WTC11 (cell line): ENCODE measurements around the gene MRPS14.

ENCODE experiments used
- IRF1 ChIP-seq: sonication (generic); formaldehyde crosslinking; IDR thresholded peaks from 2 replicates; pipeline ENCODE4 v1.8.0; 2023; ENCODE audit warnings: missing genetic modification reagents
- NFATC4 ChIP-seq: fragments of 250-450 bp; sonication (Bioruptor Pico); IDR thresholded peaks from 2 replicates; pipeline ENCODE4 v1.9.0; 2021; ENCODE audit warnings: mild to moderate bottlenecking
- NFYB ChIP-seq: sonication (generic); formaldehyde crosslinking; conservative IDR thresholded peaks from 2 replicates; pipeline ENCODE4 v1.8.0; 2022; ENCODE audit warnings: low read depth, missing genetic modification reagents
- PRDM15 ChIP-seq: sonication (generic); formaldehyde crosslinking; IDR thresholded peaks from 2 replicates; pipeline ENCODE4 v1.8.0; 2022; ENCODE audit warnings: missing genetic modification reagents
- PRRX2 ChIP-seq: fragments of 250-450 bp; sonication (Bioruptor Pico); IDR thresholded peaks from 2 replicates; pipeline ENCODE4 v1.8.0; 2021; ENCODE audit warnings: mild to moderate bottlenecking
- SP1 ChIP-seq: sonication (generic); formaldehyde crosslinking; conservative IDR thresholded peaks from 2 replicates; pipeline ENCODE4 v1.8.1; 2022; ENCODE audit warnings: missing genetic modification reagents
- TF ChIP-seq, protein P1 (sequence below): sonication (generic); formaldehyde crosslinking; IDR thresholded peaks from 2 replicates; pipeline ENCODE4 v1.8.1; 2023; ENCODE audit warnings: mild to moderate bottlenecking, missing genetic modification reagents
- TF ChIP-seq, protein P2 (sequence below): sonication (generic); formaldehyde crosslinking; IDR thresholded peaks from 2 replicates; pipeline ENCODE4 v1.8.0; 2022; ENCODE audit warnings: mild to moderate bottlenecking, missing genetic modification reagents
- TF ChIP-seq, protein P3 (sequence below): sonication (generic); formaldehyde crosslinking; IDR thresholded peaks from 2 replicates; pipeline ENCODE4 v1.8.0; 2022; ENCODE audit warnings: mild to moderate bottlenecking, missing genetic modification reagents
- TF ChIP-seq, protein P4 (sequence below): fragments of 200-600 bp; IDR thresholded peaks from 2 replicates; pipeline ENCODE4 v1.8.0; 2022; ENCODE audit warnings: antibody characterized with exemption
- TF ChIP-seq, protein P5 (sequence below): sonication (generic); formaldehyde crosslinking; IDR thresholded peaks from 2 replicates; pipeline ENCODE4 v1.8.1; 2022; ENCODE audit warnings: missing genetic modification reagents, borderline replicate concordance

- TF ChIP-seq IRF1 (CRISPR knock-in tag) (no peak), NFATC4 (no peak), SP1 (CRISPR knock-in tag) (no peak), PRRX2 (CRISPR knock-in tag) (no peak), PRDM15 (no peak), NFYB (CRISPR knock-in tag) (no peak)
- TF ChIP-seq, protein P1, sequence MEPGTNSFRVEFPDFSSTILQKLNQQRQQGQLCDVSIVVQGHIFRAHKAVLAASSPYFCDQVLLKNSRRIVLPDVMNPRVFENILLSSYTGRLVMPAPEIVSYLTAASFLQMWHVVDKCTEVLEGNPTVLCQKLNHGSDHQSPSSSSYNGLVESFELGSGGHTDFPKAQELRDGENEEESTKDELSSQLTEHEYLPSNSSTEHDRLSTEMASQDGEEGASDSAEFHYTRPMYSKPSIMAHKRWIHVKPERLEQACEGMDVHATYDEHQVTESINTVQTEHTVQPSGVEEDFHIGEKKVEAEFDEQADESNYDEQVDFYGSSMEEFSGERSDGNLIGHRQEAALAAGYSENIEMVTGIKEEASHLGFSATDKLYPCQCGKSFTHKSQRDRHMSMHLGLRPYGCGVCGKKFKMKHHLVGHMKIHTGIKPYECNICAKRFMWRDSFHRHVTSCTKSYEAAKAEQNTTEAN: no peak
- TF ChIP-seq, protein P2, sequence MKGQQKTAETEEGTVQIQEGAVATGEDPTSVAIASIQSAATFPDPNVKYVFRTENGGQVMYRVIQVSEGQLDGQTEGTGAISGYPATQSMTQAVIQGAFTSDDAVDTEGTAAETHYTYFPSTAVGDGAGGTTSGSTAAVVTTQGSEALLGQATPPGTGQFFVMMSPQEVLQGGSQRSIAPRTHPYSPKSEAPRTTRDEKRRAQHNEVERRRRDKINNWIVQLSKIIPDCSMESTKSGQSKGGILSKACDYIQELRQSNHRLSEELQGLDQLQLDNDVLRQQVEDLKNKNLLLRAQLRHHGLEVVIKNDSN (CRISPR knock-in tag): no peak
- TF ChIP-seq, protein P3, sequence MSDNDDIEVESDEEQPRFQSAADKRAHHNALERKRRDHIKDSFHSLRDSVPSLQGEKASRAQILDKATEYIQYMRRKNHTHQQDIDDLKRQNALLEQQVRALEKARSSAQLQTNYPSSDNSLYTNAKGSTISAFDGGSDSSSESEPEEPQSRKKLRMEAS (CRISPR knock-in tag): no peak
- TF ChIP-seq, protein P4, sequence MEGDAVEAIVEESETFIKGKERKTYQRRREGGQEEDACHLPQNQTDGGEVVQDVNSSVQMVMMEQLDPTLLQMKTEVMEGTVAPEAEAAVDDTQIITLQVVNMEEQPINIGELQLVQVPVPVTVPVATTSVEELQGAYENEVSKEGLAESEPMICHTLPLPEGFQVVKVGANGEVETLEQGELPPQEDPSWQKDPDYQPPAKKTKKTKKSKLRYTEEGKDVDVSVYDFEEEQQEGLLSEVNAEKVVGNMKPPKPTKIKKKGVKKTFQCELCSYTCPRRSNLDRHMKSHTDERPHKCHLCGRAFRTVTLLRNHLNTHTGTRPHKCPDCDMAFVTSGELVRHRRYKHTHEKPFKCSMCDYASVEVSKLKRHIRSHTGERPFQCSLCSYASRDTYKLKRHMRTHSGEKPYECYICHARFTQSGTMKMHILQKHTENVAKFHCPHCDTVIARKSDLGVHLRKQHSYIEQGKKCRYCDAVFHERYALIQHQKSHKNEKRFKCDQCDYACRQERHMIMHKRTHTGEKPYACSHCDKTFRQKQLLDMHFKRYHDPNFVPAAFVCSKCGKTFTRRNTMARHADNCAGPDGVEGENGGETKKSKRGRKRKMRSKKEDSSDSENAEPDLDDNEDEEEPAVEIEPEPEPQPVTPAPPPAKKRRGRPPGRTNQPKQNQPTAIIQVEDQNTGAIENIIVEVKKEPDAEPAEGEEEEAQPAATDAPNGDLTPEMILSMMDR: no peak
- TF ChIP-seq, protein P5, sequence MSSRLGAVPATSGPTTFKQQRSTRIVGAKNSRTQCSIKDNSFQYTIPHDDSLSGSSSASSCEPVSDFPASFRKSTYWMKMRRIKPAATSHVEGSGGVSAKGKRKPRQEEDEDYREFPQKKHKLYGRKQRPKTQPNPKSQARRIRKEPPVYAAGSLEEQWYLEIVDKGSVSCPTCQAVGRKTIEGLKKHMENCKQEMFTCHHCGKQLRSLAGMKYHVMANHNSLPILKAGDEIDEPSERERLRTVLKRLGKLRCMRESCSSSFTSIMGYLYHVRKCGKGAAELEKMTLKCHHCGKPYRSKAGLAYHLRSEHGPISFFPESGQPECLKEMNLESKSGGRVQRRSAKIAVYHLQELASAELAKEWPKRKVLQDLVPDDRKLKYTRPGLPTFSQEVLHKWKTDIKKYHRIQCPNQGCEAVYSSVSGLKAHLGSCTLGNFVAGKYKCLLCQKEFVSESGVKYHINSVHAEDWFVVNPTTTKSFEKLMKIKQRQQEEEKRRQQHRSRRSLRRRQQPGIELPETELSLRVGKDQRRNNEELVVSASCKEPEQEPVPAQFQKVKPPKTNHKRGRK (CRISPR knock-in tag): no peak
Measured at GRCh38 chr1:174971466-174971865, 51.8 kb downstream of the MRPS14 start.
